Prostate gland (tissue), 2 donors: ENCODE measurements around the gene PARVB.

ENCODE experiments used
- CTCF ChIP-seq, 4 experiments: fragments of 200-600 bp in 2 of 4; fragments of 450-650 bp in 2 of 4; sonication (generic) in 2 of 4; IDR thresholded peaks; 1 replicate in 3 of 4; 2 replicates in 1 of 4; pipeline ENCODE4 v1.5.1; 2016 to 2019; ENCODE audit warnings: antibody characterized with exemption in 4 of 4, mild to moderate bottlenecking in 2 of 4, moderate library complexity in 2 of 4
- POLR2A ChIP-seq: fragments of 450-650 bp; IDR thresholded peaks from one replicate; pipeline ENCODE4 v1.6.1; 2016; ENCODE audit warnings: antibody characterized with exemption, mild to moderate bottlenecking

GRCh38 chr22:44050766-44051355 lies 26.8 kb downstream of the PARVB start:
- TF ChIP-seq CTCF (IDR thresholded peaks at IDR 0.05) (no peak), POLR2A (no peak)
